A549 (cell line): ENCODE measurements around the gene COG5. TPM values are rescaled to one million over a fixed set of nuclear protein-coding genes. Genes with fewer than 3 reads are reported as not detected.

Experiments
- ATAC-seq, 2 experiments: fragments of 200-7000 bp in 1 of 2; fragments of >200 bp in 1 of 2; cut with Nextera tagmentation in 1 of 2; cut with Tn5 transposase in 1 of 2; 3 replicates each; pipeline versions ENCODE4 v1.8.0 to v1.9.1; 2018 to 2020; ENCODE audit warnings: mild to moderate bottlenecking in 1 of 2, moderate library complexity in 1 of 2
- CTCF ChIA-PET: fragments of 300-600 bp; sonication (Branson Sonifier 250); formaldehyde crosslinking; extraction: SDS; loops from one replicate; lab custom pipeline; 2021; ENCODE audit warnings: antibody characterized with exemption, inconsistent platforms; lab: Yijun Ruan, JAX
- POLR2A ChIA-PET: fragments of 350-600 bp; formaldehyde crosslinking; extraction: SDS; loops from one replicate; lab custom pipeline; 2021; ENCODE audit warnings: antibody characterized with exemption, inconsistent platforms; lab: Yijun Ruan, JAX
- DNase-seq, 2 experiments: peaks; one replicate each; pipeline versions ENCODE4 v3.0.0 to v3.0.0-alpha.2; 2011 to 2016; ENCODE audit warnings: low read depth in 1 of 2, low spot score in 1 of 2
- FAIRE-seq: peaks from 2 replicates; lab custom pipeline; 2011; peaks lifted over from hg19 to GRCh38; lab: Jason Lieb, UNC
- H3K27ac ChIP-seq, 2 experiments: fragments of >200 bp; sonication (Bioruptor Twin); formaldehyde crosslinking; 3 replicates each; pipeline ENCODE4 v1.5.1; 2016 to 2017
- H3K4me1 ChIP-seq: fragments of >200 bp; sonication (Bioruptor Twin); formaldehyde crosslinking; 3 replicates; pipeline ENCODE4 v1.6.1; 2016
- H3K4me2 ChIP-seq: fragments of >200 bp; sonication (Bioruptor Twin); formaldehyde crosslinking; 3 replicates; pipeline ENCODE4 v1.6.1; 2016
- H3K4me3 ChIP-seq: fragments of >200 bp; sonication (Bioruptor Twin); formaldehyde crosslinking; 3 replicates; pipeline ENCODE4 v1.5.1; 2016
- H3K9me3 ChIP-seq: fragments of >200 bp; sonication (Bioruptor Twin); formaldehyde crosslinking; 3 replicates; pipeline ENCODE4 v1.6.1; 2016
- CTCF ChIP-seq: fragments of >200 bp; sonication (Bioruptor Twin); formaldehyde crosslinking; IDR thresholded peaks from 3 replicates; pipeline ENCODE4 v1.5.1; 2016
- E2F6 ChIP-seq: IDR thresholded peaks from 2 replicates; pipeline ENCODE4 v1.6.1; 2012; ENCODE audit warnings: low read depth, borderline replicate concordance
- EHF ChIP-seq: fragments of 250-450 bp; sonication (Bioruptor Pico); IDR thresholded peaks from 2 replicates; pipeline ENCODE4 v1.5.0; 2020; ENCODE audit warnings: mild to moderate bottlenecking
- EHMT2 ChIP-seq: fragments of 200-600 bp; sonication (generic); IDR thresholded peaks from 2 replicates; pipeline ENCODE4 v1.6.1; 2016; ENCODE audit warnings: antibody characterized with exemption, low read depth, mild to moderate bottlenecking, moderate library complexity
- KDM5A ChIP-seq: fragments of 200-600 bp; sonication (generic); IDR thresholded peaks from 2 replicates; pipeline ENCODE4 v1.6.1; 2016; ENCODE audit warnings: antibody characterized with exemption, mild to moderate bottlenecking
- MAFK ChIP-seq: fragments of 450-650 bp; IDR thresholded peaks from 2 replicates; pipeline ENCODE4 v1.6.1; 2014; ENCODE audit not compliant: partially characterized antibody
- MAX ChIP-seq: IDR thresholded peaks from 2 replicates; pipeline ENCODE4 v1.6.1; 2012
- NFE2L2 ChIP-seq: fragments of 150-350 bp; conservative IDR thresholded peaks from 2 replicates; pipeline ENCODE4 v1.6.1; 2014; ENCODE audit warnings: low read length
- NR3C1 ChIP-seq: fragments of >200 bp; sonication (Bioruptor Twin); formaldehyde crosslinking; IDR thresholded peaks from 3 replicates; pipeline ENCODE4 v1.6.1; 2017
- POLR2A ChIP-seq: IDR thresholded peaks from 2 replicates; pipeline ENCODE4 v1.6.1; 2012; ENCODE audit warnings: mild to moderate bottlenecking, low read length
- RAD21 ChIP-seq, 2 experiments: fragments of >200 bp in 1 of 2; sonication (Bioruptor Twin) in 1 of 2; formaldehyde crosslinking in 1 of 2; IDR thresholded peaks in 1 of 2; conservative IDR thresholded peaks in 1 of 2; 2 replicates in 1 of 2; 3 replicates in 1 of 2; pipeline ENCODE4 v1.6.1; 2012 to 2018; ENCODE audit warnings: inconsistent platforms in 1 of 2
- RARB ChIP-seq: fragments of 250-450 bp; sonication (Bioruptor Pico); IDR thresholded peaks from 2 replicates; pipeline ENCODE4 v1.8.0; 2021; ENCODE audit warnings: mild to moderate bottlenecking, moderate library complexity
- SMC3 ChIP-seq: fragments of >200 bp; sonication (Bioruptor Twin); formaldehyde crosslinking; IDR thresholded peaks from 3 replicates; pipeline ENCODE4 v1.6.1; 2018; ENCODE audit warnings: inconsistent platforms
- TFCP2L1 ChIP-seq: fragments of 250-450 bp; sonication (Bioruptor Pico); IDR thresholded peaks from 2 replicates; pipeline ENCODE4 v1.5.0; 2021; ENCODE audit warnings: mild to moderate bottlenecking
- ZFP36 ChIP-seq: fragments of 450-650 bp; IDR thresholded peaks from 2 replicates; pipeline ENCODE4 v1.6.1; 2014; ENCODE audit warnings: borderline replicate concordance; ENCODE audit not compliant: partially characterized antibody
- WGBS: methylation state at CpG from one replicate; pipeline ENCODE4 v1.1.6; 2017; ENCODE audit errors: missing lambda C conversion rate; 5-methylcytosine and 5-hydroxymethylcytosine counted together
- polyA plus RNA-seq, 4 experiments: library from polyadenylated mRNA; depleted of rRNA in 3 of 4; stranded (reverse); fragments of >200 nt; fragmentation: RNase III in 1 of 4; extraction: RNeasy Plus Mini Kit Qiagen cat#74134 plus additional on column Dnase treatment in 1 of 4; gene quantifications; 2 replicates in 3 of 4; 3 replicates in 1 of 4; pipeline ENCODE4 v1.2.3, GENCODE V29; 2011 to 2017
- TF ChIP-seq, protein P1 (sequence below): fragments of 200-600 bp; sonication (generic); IDR thresholded peaks from 2 replicates; pipeline ENCODE4 v1.6.1; 2016; ENCODE audit warnings: antibody characterized with exemption, mild to moderate bottlenecking, moderate library complexity
- TF ChIP-seq, protein P2 (sequence below): fragments of 250-450 bp; sonication (Bioruptor Pico); IDR thresholded peaks from 2 replicates; pipeline ENCODE4 v1.5.0; 2021; ENCODE audit warnings: mild to moderate bottlenecking, moderate library complexity, borderline replicate concordance

The COG5 gene
- polyA plus RNA-seq, 2 of the 4 experiments (the other 2 are of a cell fraction), result 22.5 to 44.0 TPM

DNA sequence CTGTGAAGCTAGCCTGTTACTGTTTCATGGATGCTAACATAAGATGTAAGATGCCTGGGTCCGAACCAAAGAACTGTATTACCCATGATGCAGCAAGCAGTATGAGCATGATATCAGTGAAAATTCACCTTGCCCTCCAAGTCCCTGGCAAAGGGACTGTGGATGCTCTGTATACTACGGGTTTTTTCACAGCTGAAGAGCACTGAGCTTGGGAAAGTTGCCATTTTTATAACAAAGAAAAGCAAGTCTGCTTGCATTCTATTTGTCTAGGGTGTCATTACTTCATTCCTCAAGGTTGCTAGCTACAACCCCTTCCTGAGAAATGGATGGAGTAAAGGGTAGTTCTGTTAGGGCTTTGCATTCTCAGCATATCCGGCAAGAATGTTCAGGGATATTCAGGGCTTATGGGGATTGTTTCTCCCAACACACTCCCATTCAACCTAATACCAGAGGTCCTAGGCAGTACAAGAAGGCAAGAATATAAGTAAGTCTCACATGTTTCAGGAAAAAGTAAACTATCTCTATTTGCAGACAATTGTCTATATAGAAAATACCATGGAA lies 99.0 kb downstream of the COG5 start (continued):
- TF ChIP-seq E2F6 (no peak), KDM5A (no peak)

DNA sequence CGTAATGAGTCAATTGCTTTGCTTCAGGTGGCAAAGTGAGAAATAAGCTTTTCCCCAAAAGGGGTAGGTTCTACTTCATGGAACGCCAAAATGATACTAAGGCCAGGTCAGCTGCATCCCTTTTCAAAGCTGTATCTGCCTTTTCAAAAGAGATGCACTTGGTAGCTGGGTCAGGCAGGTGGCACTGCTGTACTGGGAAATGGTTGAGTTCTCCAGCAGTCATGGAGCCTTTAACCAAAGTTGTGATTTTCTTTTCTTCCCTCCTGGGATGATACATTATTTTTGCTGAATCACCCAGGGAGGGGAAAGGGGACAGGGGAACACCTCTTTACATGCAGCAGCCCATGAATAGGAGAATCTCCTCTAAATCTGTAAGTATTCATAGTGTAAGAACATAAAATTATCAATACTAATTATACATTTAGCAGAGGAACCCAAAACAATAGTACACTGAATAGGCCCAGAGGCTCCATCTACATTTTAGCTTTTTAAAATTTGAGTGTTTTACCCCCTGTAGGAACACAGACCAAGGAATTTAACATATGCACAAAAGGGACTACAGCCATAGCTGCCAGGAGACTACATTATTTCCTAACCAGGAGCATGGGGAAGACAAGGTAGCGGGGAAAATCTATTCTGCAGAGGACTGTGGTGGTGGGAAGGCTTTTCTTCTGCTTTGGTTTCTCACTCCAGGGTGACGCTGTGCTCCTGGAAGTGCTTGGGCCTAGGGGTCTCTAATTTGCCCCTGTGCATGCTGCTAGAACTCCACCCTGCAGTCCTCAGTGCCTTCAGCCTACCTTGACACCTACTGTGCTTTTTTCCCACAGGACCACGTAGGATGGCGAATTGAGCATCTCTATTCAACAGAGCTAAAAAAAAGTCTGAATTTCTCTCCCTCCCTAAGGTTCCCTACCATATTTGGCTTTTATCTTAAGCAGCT lies 100.3 kb downstream of the COG5 start:
- H3K4me3 ChIP-seq, result no peak overlapping the region
- peak overlapping the region in 1 of 2 experiments; percentile 47; a peak in 2 of 6 replicates for H3K27ac ChIP-seq
- FAIRE-seq, result no peak
- no peaks in the 10 kb centered on the region for H3K9me3 ChIP-seq
- POLR2A ChIA-PET, result interaction anchor here (1.2 kb wide), 1 partner anchor 280 kb away, joined by 9 read pairs; no protein-coding TSS in a partner anchor
- peak; percentile 94 to 99 for ATAC-seq
- no peak overlapping the region for H3K4me2 ChIP-seq
- WGBS, result 68% methylated on average over 6 of the region's 6 CpGs
- TF ChIP-seq CTCF (peak; percentile 87), POLR2A (no peak), MAFK (peak; percentile 69), NFE2L2 (peak; percentile 47; the same call in 1 of the 2 replicates), EHF (CRISPR knock-in tag) (no peak), EHMT2 (no peak), SMC3 (peak; percentile 86), ZFP36 (no peak), MAX (no peak), NR3C1 (no peak), RAD21 (conservative IDR thresholded peaks at IDR 0.05 in 1 of 2, IDR thresholded peaks at IDR 0.05 in 1 of 2) (peak; percentile 89 to 92), TFCP2L1 (CRISPR knock-in tag) (no peak), RARB (CRISPR knock-in tag) (no peak)
- TF ChIP-seq, protein P1, sequence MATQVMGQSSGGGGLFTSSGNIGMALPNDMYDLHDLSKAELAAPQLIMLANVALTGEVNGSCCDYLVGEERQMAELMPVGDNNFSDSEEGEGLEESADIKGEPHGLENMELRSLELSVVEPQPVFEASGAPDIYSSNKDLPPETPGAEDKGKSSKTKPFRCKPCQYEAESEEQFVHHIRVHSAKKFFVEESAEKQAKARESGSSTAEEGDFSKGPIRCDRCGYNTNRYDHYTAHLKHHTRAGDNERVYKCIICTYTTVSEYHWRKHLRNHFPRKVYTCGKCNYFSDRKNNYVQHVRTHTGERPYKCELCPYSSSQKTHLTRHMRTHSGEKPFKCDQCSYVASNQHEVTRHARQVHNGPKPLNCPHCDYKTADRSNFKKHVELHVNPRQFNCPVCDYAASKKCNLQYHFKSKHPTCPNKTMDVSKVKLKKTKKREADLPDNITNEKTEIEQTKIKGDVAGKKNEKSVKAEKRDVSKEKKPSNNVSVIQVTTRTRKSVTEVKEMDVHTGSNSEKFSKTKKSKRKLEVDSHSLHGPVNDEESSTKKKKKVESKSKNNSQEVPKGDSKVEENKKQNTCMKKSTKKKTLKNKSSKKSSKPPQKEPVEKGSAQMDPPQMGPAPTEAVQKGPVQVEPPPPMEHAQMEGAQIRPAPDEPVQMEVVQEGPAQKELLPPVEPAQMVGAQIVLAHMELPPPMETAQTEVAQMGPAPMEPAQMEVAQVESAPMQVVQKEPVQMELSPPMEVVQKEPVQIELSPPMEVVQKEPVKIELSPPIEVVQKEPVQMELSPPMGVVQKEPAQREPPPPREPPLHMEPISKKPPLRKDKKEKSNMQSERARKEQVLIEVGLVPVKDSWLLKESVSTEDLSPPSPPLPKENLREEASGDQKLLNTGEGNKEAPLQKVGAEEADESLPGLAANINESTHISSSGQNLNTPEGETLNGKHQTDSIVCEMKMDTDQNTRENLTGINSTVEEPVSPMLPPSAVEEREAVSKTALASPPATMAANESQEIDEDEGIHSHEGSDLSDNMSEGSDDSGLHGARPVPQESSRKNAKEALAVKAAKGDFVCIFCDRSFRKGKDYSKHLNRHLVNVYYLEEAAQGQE, result no peak
- TF ChIP-seq, protein P2, sequence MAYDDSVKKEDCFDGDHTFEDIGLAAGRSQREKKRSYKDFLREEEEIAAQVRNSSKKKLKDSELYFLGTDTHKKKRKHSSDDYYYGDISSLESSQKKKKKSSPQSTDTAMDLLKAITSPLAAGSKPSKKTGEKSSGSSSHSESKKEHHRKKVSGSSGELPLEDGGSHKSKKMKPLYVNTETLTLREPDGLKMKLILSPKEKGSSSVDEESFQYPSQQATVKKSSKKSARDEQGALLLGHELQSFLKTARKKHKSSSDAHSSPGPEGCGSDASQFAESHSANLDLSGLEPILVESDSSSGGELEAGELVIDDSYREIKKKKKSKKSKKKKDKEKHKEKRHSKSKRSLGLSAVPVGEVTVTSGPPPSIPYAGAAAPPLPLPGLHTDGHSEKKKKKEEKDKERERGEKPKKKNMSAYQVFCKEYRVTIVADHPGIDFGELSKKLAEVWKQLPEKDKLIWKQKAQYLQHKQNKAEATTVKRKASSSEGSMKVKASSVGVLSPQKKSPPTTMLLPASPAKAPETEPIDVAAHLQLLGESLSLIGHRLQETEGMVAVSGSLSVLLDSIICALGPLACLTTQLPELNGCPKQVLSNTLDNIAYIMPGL (CRISPR knock-in tag), result no peak
- no peaks in the 10 kb centered on the region for H3K4me1 ChIP-seq
- CTCF ChIA-PET, result interaction anchor here (0.6 to 2.9 kb wide), 49 partner anchors 9 to 683 kb away, joined by 3 to 80 read pairs (median 4); partner anchors contain the start of gene CBLL1
- peak; percentile 15 to 71 for DNase-seq
